SK-N-SH treated with all-trans-retinoic acid at 6 μM for 48 hours (cell line): ENCODE results near the gene CYSLTR1.

ENCODE experiments used
- ARNTL ChIP-seq: fragments of 450-650 bp; formaldehyde crosslinking; IDR thresholded peaks from 2 replicates; pipeline ENCODE4 v1.5.0; 2020; ENCODE audit warnings: low read depth, mild to moderate bottlenecking, moderate library complexity, borderline replicate concordance
- CREB5 ChIP-seq: fragments of 250-450 bp; sonication (Bioruptor Pico); IDR thresholded peaks from 2 replicates; pipeline ENCODE4 v1.5.1; 2020; ENCODE audit warnings: low read depth, mild to moderate bottlenecking, moderate library complexity
- CSRNP3 ChIP-seq: fragments of 250-450 bp; sonication (Bioruptor Pico); IDR thresholded peaks from 2 replicates; pipeline ENCODE4 v1.5.1; 2021; ENCODE audit warnings: mild to moderate bottlenecking, moderate library complexity
- POU6F1 ChIP-seq: fragments of 250-450 bp; sonication (Bioruptor Pico); IDR thresholded peaks from 2 replicates; pipeline ENCODE4 v1.8.0; 2021; ENCODE audit warnings: low read depth, mild to moderate bottlenecking, moderate library complexity, borderline replicate concordance
- RARB ChIP-seq: fragments of 250-450 bp; sonication (Bioruptor Pico); IDR thresholded peaks from 2 replicates; pipeline ENCODE4 v1.8.0; 2021; ENCODE audit warnings: mild to moderate bottlenecking, moderate library complexity
- TOX ChIP-seq: fragments of 250-450 bp; sonication (Bioruptor Pico); IDR thresholded peaks from 2 replicates; pipeline ENCODE4 v1.8.0; 2021; ENCODE audit warnings: mild to moderate bottlenecking, moderate library complexity, borderline replicate concordance
- ZFP3 ChIP-seq: fragments of 250-450 bp; sonication (Bioruptor Pico); IDR thresholded peaks from 2 replicates; pipeline ENCODE4 v1.5.0; 2020; ENCODE audit warnings: mild to moderate bottlenecking, moderate library complexity
- ZNF565 ChIP-seq: fragments of 450-650 bp; formaldehyde crosslinking; conservative IDR thresholded peaks from 2 replicates; pipeline ENCODE4 v1.5.0; 2020; ENCODE audit warnings: low read depth, mild to moderate bottlenecking, moderate library complexity

- TF ChIP-seq ZNF565 (CRISPR knock-in tag) (no peak), CSRNP3 (CRISPR knock-in tag) (no peak), RARB (no peak), TOX (no peak), ARNTL (CRISPR knock-in tag) (no peak), CREB5 (CRISPR knock-in tag) (no peak), POU6F1 (CRISPR knock-in tag) (no peak), ZFP3 (CRISPR knock-in tag) (no peak)
Measured at GRCh38 chrX:78326401-78326800, 1.0 kb downstream of the CYSLTR1 start.
